HepG2 (cell line): ENCODE measurements around the gene ZNF624. TPM values are rescaled to one million over a fixed set of nuclear protein-coding genes. Genes with fewer than 3 reads are reported as not detected.

Experiments used
- AHR ChIP-seq: IDR thresholded peaks from 2 replicates; pipeline ENCODE4 v1.6.1; 2018; ENCODE audit warnings: missing genetic modification reagents, missing compliant biosample characterization
- EEA1 ChIP-seq: sonication (generic); formaldehyde crosslinking; IDR thresholded peaks from 2 replicates; pipeline ENCODE4 v1.5.1; 2020; ENCODE audit warnings: mild to moderate bottlenecking, missing genetic modification reagents, borderline replicate concordance
- EZH2 ChIP-seq: conservative IDR thresholded peaks from 2 replicates; pipeline ENCODE4 v1.6.1; 2012; ENCODE audit warnings: mild to moderate bottlenecking, low read depth, low read length, moderate library complexity
- NR2F1 ChIP-seq, 2 experiments: fragments of 450-650 bp in 1 of 2; formaldehyde crosslinking in 1 of 2; IDR thresholded peaks; 2 replicates each; pipeline versions ENCODE4 v1.5.0 to v1.6.1; 2016 to 2020; ENCODE audit warnings: mild to moderate bottlenecking in 1 of 2, missing compliant biosample characterization in 1 of 2, missing genetic modification reagents in 1 of 2, moderate library complexity in 1 of 2
- NRL ChIP-seq: sonication (generic); formaldehyde crosslinking; IDR thresholded peaks from 2 replicates; pipeline ENCODE4 v1.5.0; 2020; ENCODE audit warnings: missing genetic modification reagents, mild to moderate bottlenecking, moderate library complexity, borderline replicate concordance
- ONECUT2 ChIP-seq: sonication (generic); formaldehyde crosslinking; IDR thresholded peaks from 2 replicates; pipeline ENCODE4 v1.4.0; 2020; ENCODE audit warnings: missing genetic modification reagents
- PHF8 ChIP-seq: sonication (generic); formaldehyde crosslinking; IDR thresholded peaks from 2 replicates; pipeline ENCODE4 v1.5.0; 2020; ENCODE audit warnings: missing genetic modification reagents
- TRIM24 ChIP-seq: sonication (generic); formaldehyde crosslinking; IDR thresholded peaks from 2 replicates; pipeline ENCODE4 v1.8.0; 2022; ENCODE audit warnings: mild to moderate bottlenecking, missing genetic modification reagents
- ZIK1 ChIP-seq: sonication (generic); formaldehyde crosslinking; IDR thresholded peaks from 2 replicates; pipeline ENCODE4 v1.5.0; 2020; ENCODE audit warnings: mild to moderate bottlenecking, low read depth, missing genetic modification reagents, borderline replicate concordance
- ZNF124 ChIP-seq: sonication (generic); formaldehyde crosslinking; IDR thresholded peaks from 2 replicates; pipeline ENCODE4 v1.4.0; 2020; ENCODE audit warnings: missing genetic modification reagents
- ZNF17 ChIP-seq: sonication (generic); formaldehyde crosslinking; IDR thresholded peaks from 2 replicates; pipeline ENCODE4 v1.5.0; 2020; ENCODE audit warnings: mild to moderate bottlenecking, missing genetic modification reagents
- polyA plus RNA-seq, 8 experiments: library from polyadenylated mRNA; depleted of rRNA in 3 of 8; stranded (reverse) in 7 of 8; unstranded in 1 of 8; fragments of >200 nt; fragmentation: Illumina TruSeq in 4 of 8; extraction: Trizol in 4 of 8; gene quantifications; 2 replicates each; pipeline versions ENCODE4 v1.2.1 to v1.2.3, GENCODE V29; 2011 to 2016; ENCODE audit warnings: low read depth in 4 of 8, missing spikeins in 1 of 8, mixed read lengths in 1 of 8; ENCODE audit not compliant: insufficient read depth in 1 of 8
- total RNA-seq, 5 experiments: library from RNA; depleted of rRNA; stranded (reverse); fragments of >200 nt; fragmentation: Illumina TruSeq; extraction: Trizol; gene quantifications; 2 replicates each; pipeline ENCODE4 v1.2.3, GENCODE V29; 2016; ENCODE audit warnings: low read depth in 1 of 5
- TF ChIP-seq, protein P1 (sequence below): sonication (generic); formaldehyde crosslinking; IDR thresholded peaks from 2 replicates; pipeline ENCODE4 v1.4.0; 2020; ENCODE audit warnings: missing genetic modification reagents
- TF ChIP-seq, protein P2 (sequence below): sonication (generic); formaldehyde crosslinking; conservative IDR thresholded peaks from 2 replicates; pipeline ENCODE4 v1.8.0; 2022; ENCODE audit warnings: mild to moderate bottlenecking, moderate library complexity, missing genetic modification reagents
- TF ChIP-seq, protein P3 (sequence below): sonication (generic); formaldehyde crosslinking; IDR thresholded peaks from 2 replicates; pipeline ENCODE4 v1.5.1; 2020; ENCODE audit warnings: mild to moderate bottlenecking, missing genetic modification reagents, borderline replicate concordance
- TF ChIP-seq, protein P4 (sequence below): IDR thresholded peaks from 2 replicates; pipeline ENCODE4 v1.6.1; 2016; ENCODE audit warnings: missing compliant biosample characterization, missing genetic modification reagents, borderline replicate concordance

The ZNF624 gene
- total and polyA plus RNA-seq, 2 of the 13 experiments (the other 11 are each of a cell fraction or from before 2014, with no cell fraction given), result 0.75 to 3.5 TPM

DNA sequence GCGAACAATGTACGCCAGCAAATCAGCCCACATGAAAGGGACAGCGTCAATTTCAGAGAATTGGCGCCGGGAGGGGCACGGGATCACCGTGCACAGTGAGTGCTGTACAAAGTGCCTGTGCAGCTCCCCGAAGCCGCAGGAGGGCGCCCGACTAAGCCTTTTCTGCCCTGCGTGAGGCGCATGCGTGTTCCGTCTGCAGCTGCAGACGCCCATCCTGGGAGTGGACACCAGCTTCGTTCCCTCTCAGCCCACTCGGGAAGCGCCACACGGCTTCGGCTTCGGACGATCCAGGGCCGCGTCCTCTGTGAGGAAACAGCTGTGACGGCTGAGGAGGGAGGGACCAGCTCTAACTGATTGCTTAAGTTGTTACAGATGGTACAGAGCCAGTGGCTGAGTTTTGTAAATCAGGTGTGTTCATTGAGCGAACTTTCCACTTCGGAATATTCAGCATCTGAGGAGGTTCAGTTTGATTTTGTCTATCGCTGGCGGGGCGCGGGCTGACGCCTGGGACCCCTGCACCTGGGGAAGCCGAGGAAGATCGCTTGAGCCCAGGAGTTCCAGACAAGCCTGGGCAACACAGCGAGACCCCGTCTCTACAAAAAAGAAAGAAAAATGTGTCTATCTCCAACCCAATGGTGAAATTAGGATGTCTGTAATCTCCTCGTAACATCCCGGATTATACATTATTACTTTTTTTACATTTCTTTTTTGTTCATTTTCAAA, 69.2 kb downstream of the ZNF624 start (continued):
- TF ChIP-seq EEA1 (CRISPR knock-in tag) (no peak), AHR (CRISPR knock-in tag) (0 out of 2 replicates have a peak, but pooled peaks have one; percentile 67), ZNF124 (CRISPR knock-in tag) (no peak), EZH2 (no peak), ZIK1 (CRISPR knock-in tag) (no peak), ONECUT2 (no peak), TRIM24 (CRISPR knock-in tag) (no peak), ZNF17 (CRISPR knock-in tag) (no peak), NRL (no peak), PHF8 (CRISPR knock-in tag) (peak; percentile 56), NR2F1 (CRISPR knock-in tag; IDR thresholded peaks at IDR 0.05) (no peak)
- TF ChIP-seq, protein P1, sequence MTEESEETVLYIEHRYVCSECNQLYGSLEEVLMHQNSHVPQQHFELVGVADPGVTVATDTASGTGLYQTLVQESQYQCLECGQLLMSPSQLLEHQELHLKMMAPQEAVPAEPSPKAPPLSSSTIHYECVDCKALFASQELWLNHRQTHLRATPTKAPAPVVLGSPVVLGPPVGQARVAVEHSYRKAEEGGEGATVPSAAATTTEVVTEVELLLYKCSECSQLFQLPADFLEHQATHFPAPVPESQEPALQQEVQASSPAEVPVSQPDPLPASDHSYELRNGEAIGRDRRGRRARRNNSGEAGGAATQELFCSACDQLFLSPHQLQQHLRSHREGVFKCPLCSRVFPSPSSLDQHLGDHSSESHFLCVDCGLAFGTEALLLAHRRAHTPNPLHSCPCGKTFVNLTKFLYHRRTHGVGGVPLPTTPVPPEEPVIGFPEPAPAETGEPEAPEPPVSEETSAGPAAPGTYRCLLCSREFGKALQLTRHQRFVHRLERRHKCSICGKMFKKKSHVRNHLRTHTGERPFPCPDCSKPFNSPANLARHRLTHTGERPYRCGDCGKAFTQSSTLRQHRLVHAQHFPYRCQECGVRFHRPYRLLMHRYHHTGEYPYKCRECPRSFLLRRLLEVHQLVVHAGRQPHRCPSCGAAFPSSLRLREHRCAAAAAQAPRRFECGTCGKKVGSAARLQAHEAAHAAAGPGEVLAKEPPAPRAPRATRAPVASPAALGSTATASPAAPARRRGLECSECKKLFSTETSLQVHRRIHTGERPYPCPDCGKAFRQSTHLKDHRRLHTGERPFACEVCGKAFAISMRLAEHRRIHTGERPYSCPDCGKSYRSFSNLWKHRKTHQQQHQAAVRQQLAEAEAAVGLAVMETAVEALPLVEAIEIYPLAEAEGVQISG (CRISPR knock-in tag), result peak; percentile 56; the same call in 1 of the 2 replicates
- TF ChIP-seq, protein P2, sequence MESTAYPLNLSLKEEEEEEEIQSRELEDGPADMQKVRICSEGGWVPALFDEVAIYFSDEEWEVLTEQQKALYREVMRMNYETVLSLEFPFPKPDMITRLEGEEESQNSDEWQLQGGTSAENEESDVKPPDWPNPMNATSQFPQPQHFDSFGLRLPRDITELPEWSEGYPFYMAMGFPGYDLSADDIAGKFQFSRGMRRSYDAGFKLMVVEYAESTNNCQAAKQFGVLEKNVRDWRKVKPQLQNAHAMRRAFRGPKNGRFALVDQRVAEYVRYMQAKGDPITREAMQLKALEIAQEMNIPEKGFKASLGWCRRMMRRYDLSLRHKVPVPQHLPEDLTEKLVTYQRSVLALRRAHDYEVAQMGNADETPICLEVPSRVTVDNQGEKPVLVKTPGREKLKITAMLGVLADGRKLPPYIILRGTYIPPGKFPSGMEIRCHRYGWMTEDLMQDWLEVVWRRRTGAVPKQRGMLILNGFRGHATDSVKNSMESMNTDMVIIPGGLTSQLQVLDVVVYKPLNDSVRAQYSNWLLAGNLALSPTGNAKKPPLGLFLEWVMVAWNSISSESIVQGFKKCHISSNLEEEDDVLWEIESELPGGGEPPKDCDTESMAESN, result peak; percentile 65; the same call in 1 of the 2 replicates
- TF ChIP-seq, protein P3, sequence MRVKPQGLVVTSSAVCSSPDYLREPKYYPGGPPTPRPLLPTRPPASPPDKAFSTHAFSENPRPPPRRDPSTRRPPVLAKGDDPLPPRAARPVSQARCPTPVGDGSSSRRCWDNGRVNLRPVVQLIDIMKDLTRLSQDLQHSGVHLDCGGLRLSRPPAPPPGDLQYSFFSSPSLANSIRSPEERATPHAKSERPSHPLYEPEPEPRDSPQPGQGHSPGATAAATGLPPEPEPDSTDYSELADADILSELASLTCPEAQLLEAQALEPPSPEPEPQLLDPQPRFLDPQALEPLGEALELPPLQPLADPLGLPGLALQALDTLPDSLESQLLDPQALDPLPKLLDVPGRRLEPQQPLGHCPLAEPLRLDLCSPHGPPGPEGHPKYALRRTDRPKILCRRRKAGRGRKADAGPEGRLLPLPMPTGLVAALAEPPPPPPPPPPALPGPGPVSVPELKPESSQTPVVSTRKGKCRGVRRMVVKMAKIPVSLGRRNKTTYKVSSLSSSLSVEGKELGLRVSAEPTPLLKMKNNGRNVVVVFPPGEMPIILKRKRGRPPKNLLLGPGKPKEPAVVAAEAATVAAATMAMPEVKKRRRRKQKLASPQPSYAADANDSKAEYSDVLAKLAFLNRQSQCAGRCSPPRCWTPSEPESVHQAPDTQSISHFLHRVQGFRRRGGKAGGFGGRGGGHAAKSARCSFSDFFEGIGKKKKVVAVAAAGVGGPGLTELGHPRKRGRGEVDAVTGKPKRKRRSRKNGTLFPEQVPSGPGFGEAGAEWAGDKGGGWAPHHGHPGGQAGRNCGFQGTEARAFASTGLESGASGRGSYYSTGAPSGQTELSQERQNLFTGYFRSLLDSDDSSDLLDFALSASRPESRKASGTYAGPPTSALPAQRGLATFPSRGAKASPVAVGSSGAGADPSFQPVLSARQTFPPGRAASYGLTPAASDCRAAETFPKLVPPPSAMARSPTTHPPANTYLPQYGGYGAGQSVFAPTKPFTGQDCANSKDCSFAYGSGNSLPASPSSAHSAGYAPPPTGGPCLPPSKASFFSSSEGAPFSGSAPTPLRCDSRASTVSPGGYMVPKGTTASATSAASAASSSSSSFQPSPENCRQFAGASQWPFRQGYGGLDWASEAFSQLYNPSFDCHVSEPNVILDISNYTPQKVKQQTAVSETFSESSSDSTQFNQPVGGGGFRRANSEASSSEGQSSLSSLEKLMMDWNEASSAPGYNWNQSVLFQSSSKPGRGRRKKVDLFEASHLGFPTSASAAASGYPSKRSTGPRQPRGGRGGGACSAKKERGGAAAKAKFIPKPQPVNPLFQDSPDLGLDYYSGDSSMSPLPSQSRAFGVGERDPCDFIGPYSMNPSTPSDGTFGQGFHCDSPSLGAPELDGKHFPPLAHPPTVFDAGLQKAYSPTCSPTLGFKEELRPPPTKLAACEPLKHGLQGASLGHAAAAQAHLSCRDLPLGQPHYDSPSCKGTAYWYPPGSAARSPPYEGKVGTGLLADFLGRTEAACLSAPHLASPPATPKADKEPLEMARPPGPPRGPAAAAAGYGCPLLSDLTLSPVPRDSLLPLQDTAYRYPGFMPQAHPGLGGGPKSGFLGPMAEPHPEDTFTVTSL (CRISPR knock-in tag), result no peak
- TF ChIP-seq, protein P4, sequence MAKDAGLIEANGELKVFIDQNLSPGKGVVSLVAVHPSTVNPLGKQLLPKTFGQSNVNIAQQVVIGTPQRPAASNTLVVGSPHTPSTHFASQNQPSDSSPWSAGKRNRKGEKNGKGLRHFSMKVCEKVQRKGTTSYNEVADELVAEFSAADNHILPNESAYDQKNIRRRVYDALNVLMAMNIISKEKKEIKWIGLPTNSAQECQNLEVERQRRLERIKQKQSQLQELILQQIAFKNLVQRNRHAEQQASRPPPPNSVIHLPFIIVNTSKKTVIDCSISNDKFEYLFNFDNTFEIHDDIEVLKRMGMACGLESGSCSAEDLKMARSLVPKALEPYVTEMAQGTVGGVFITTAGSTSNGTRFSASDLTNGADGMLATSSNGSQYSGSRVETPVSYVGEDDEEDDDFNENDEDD (CRISPR knock-in tag), result peak; percentile 14; the same call in 1 of the 2 replicates
